H9 (cell line): ENCODE results near the gene SLIT1. TPM values are rescaled to one million over a fixed set of nuclear protein-coding genes. Genes with fewer than 3 reads are reported as not detected.

Experiments
- DNase-seq: peaks from one replicate; pipeline ENCODE4 v3.0.0-alpha.2; 2017
- H2AFZ ChIP-seq: one replicate; pipeline ENCODE4 v1.6.1; 2013; ENCODE audit warnings: mild to moderate bottlenecking, low read length, control low read depth, moderate library complexity
- H2AK5ac ChIP-seq: 2 replicates; pipeline ENCODE4 v1.6.1; 2013; ENCODE audit warnings: low read length, control low read depth, mixed read lengths; ENCODE audit not compliant: insufficient read length
- H2BK120ac ChIP-seq: one replicate; pipeline ENCODE4 v1.6.1; 2013; ENCODE audit warnings: low read depth, mild to moderate bottlenecking, low read length, control low read depth, inconsistent platforms; ENCODE audit not compliant: poor library complexity, severe bottlenecking
- H2BK12ac ChIP-seq: 2 replicates; pipeline ENCODE4 v1.6.1; 2013; ENCODE audit warnings: low read length, control low read depth, mixed read lengths, low read depth; ENCODE audit not compliant: insufficient read length
- H2BK15ac ChIP-seq: 2 replicates; pipeline ENCODE4 v1.6.1; 2013; ENCODE audit warnings: low read depth, low read length, control low read depth
- H2BK20ac ChIP-seq: one replicate; pipeline ENCODE4 v1.6.1; 2013; ENCODE audit warnings: low read depth, mild to moderate bottlenecking, low read length, control low read depth, inconsistent platforms; ENCODE audit not compliant: poor library complexity, severe bottlenecking
- H2BK5ac ChIP-seq: 2 replicates; pipeline ENCODE4 v1.6.1; 2013; ENCODE audit warnings: low read length, control low read depth, mixed read lengths; ENCODE audit not compliant: insufficient read length
- H3K14ac ChIP-seq: 2 replicates; pipeline ENCODE4 v1.6.1; 2013; ENCODE audit warnings: low read length, control low read depth; ENCODE audit not compliant: insufficient read depth
- H3K18ac ChIP-seq: 2 replicates; pipeline ENCODE4 v1.6.1; 2013; ENCODE audit warnings: low read depth, mild to moderate bottlenecking, mixed read lengths, low read length, control low read depth; ENCODE audit not compliant: insufficient read length
- H3K23ac ChIP-seq: 2 replicates; pipeline ENCODE4 v1.6.1; 2013; ENCODE audit warnings: low read length, control low read depth, mixed read lengths, low read depth; ENCODE audit not compliant: insufficient read length
- H3K23me2 ChIP-seq: 2 replicates; pipeline ENCODE4 v1.6.1; 2013; ENCODE audit warnings: low read depth, mild to moderate bottlenecking, mixed read lengths, low read length, control low read depth; ENCODE audit not compliant: insufficient read length, poor library complexity, severe bottlenecking
- H3K27ac ChIP-seq: 2 replicates; pipeline ENCODE4 v1.5.1; 2013; ENCODE audit warnings: low read length, control low read depth, mixed read lengths, low read depth; ENCODE audit not compliant: insufficient read length
- H3K27me3 ChIP-seq: 2 replicates; pipeline ENCODE4 v1.6.1; 2013; ENCODE audit warnings: low read length, control low read depth, inconsistent platforms; ENCODE audit not compliant: insufficient read depth
- H3K4ac ChIP-seq: 2 replicates; pipeline ENCODE4 v1.6.1; 2013; ENCODE audit warnings: low read depth, mild to moderate bottlenecking, control low read depth, inconsistent platforms, low read length, moderate library complexity
- H3K4me1 ChIP-seq: 2 replicates; pipeline ENCODE4 v1.6.1; 2013; ENCODE audit warnings: low read length, control low read depth, inconsistent platforms; ENCODE audit not compliant: insufficient read depth
- H3K4me2 ChIP-seq: 2 replicates; pipeline ENCODE4 v1.6.1; 2013; ENCODE audit warnings: low read length, control low read depth, mixed read lengths; ENCODE audit not compliant: insufficient read length, insufficient read depth
- H3K56ac ChIP-seq: 2 replicates; pipeline ENCODE4 v1.6.1; 2013; ENCODE audit warnings: low read depth, mild to moderate bottlenecking, mixed read lengths, low read length, control low read depth; ENCODE audit not compliant: insufficient read length
- H3K79me1 ChIP-seq: 2 replicates; pipeline ENCODE4 v1.6.1; 2013; ENCODE audit warnings: low read depth, mild to moderate bottlenecking, moderate library complexity, low read length, control low read depth, inconsistent platforms; ENCODE audit not compliant: insufficient read depth, poor library complexity, severe bottlenecking
- H3K79me2 ChIP-seq: 2 replicates; pipeline ENCODE4 v1.6.1; 2013; ENCODE audit warnings: low read length, control low read depth, inconsistent platforms; ENCODE audit not compliant: insufficient read depth
- H3K9ac ChIP-seq: 2 replicates; pipeline ENCODE4 v1.6.1; 2013; ENCODE audit warnings: low read length, control low read depth, mixed read lengths; ENCODE audit not compliant: insufficient read length; ENCODE audit errors: extremely low read depth
- H3K9me3 ChIP-seq: one replicate; pipeline ENCODE4 v1.6.1; 2013; ENCODE audit warnings: low read depth, low read length, inconsistent platforms; ENCODE audit not compliant: control insufficient read depth
- H3T11ph ChIP-seq: one replicate; pipeline ENCODE4 v1.6.1; 2013; ENCODE audit warnings: mild to moderate bottlenecking, low read length, control low read depth, inconsistent platforms
- H4K20me1 ChIP-seq: one replicate; pipeline ENCODE4 v1.6.1; 2013; ENCODE audit not compliant: control insufficient read depth, insufficient read length, insufficient read depth
- H4K5ac ChIP-seq: 2 replicates; pipeline ENCODE4 v1.6.1; 2013; ENCODE audit warnings: low read depth, mild to moderate bottlenecking, mixed read lengths, low read length, control low read depth; ENCODE audit not compliant: insufficient read length
- H4K8ac ChIP-seq: replicated peaks from 2 replicates; pipeline ENCODE4 v1.6.1; 2013; ENCODE audit warnings: low read length, control low read depth, mixed read lengths, low read depth; ENCODE audit not compliant: insufficient read length
- H4K91ac ChIP-seq: 2 replicates; pipeline ENCODE4 v1.6.1; 2013; ENCODE audit warnings: low read depth, mild to moderate bottlenecking, moderate library complexity, mixed read lengths, low read length, control low read depth; ENCODE audit not compliant: insufficient read length
- H3K27ac Mint-ChIP-seq, 3 experiments: 2 replicates in 2 of 3; 3 replicates in 1 of 3; pipeline ENCODE4 v1.8.0; 2020 to 2021; ENCODE audit warnings: mixed read lengths in 3 of 3, mild to moderate bottlenecking in 1 of 3, moderate library complexity in 1 of 3
- H3K27me3 Mint-ChIP-seq: 2 replicates; pipeline ENCODE4 v1.8.0; 2021; ENCODE audit warnings: low read depth, mild to moderate bottlenecking, moderate library complexity, mixed read lengths
- H3K36me3 Mint-ChIP-seq, 3 experiments: 2 replicates in 2 of 3; 3 replicates in 1 of 3; pipeline ENCODE4 v1.8.0; 2020 to 2021; ENCODE audit warnings: low read depth in 3 of 3, mixed read lengths in 3 of 3; ENCODE audit not compliant: insufficient read depth in 1 of 3
- H3K4me1 Mint-ChIP-seq, 2 experiments: 2 replicates each; pipeline ENCODE4 v1.8.0; 2020; ENCODE audit warnings: mixed read lengths in 2 of 2
- H3K4me3 Mint-ChIP-seq, 2 experiments: 2 replicates in 1 of 2; 3 replicates in 1 of 2; pipeline ENCODE4 v1.8.0; 2020 to 2021; ENCODE audit warnings: mild to moderate bottlenecking in 2 of 2, mixed read lengths in 2 of 2, moderate library complexity in 1 of 2
- H3K9me3 Mint-ChIP-seq, 2 experiments: 2 replicates in 1 of 2; 3 replicates in 1 of 2; pipeline ENCODE4 v1.8.0; 2020; ENCODE audit warnings: mild to moderate bottlenecking in 2 of 2, mixed read lengths in 2 of 2, moderate library complexity in 1 of 2
- WGBS: extraction: QIAGEN DNeasy Blood & Tissue Kit; methylation state at CpG from one replicate; pipeline ENCODE4 v1.1.7; 2013; ENCODE audit warnings: missing lambda C conversion rate, low lambda C conversion rate, mixed read lengths; ENCODE audit not compliant: insufficient read length; ENCODE audit errors: extremely low coverage; 5-methylcytosine and 5-hydroxymethylcytosine counted together
- total RNA-seq: library from RNA; stranded (reverse); gene quantifications from 2 replicates; pipeline ENCODE4 v1.2.1, GENCODE V29; 2021
- TF ChIP-seq, protein P1 (sequence below): fragments of 200-600 bp; sonication (generic); conservative IDR thresholded peaks from 3 replicates; pipeline ENCODE4 v1.8.0; 2021; ENCODE audit warnings: antibody characterized with exemption, mild to moderate bottlenecking

SLIT1 gene
- total RNA-seq, 1 experiment from 2014 or later = 0.57 TPM

GRCh38 chr10:97211229-97211628 lies 25.5 kb upstream of the SLIT1 start:
- Histone ChIP-seq H4K20me1 (no peaks in the 10 kb centered on the region), H2AFZ (no peak overlapping the region), H3K23me2 (no peaks in the 10 kb centered on the region), H3K9me3 (no peaks in the 10 kb centered on the region), H3K27me3 (no peaks in the 10 kb centered on the region; the same call in 1 of the 2 replicates), H2BK20ac (no peak overlapping the region), H3K56ac (no peak overlapping the region), H2BK15ac (no peak overlapping the region), H4K5ac (no peak overlapping the region), H3K9ac (no peak overlapping the region), H2AK5ac (no peak overlapping the region), H4K8ac (no peak overlapping the region), H2BK12ac (no peak overlapping the region), H2BK5ac (no peak overlapping the region), H3K79me1 (no peaks in the 10 kb centered on the region), H3K79me2 (no peaks in the 10 kb centered on the region), H3K23ac (no peak overlapping the region), H3K4me2 (no peak overlapping the region), H3K14ac (no peak overlapping the region), H3K4ac (no peak overlapping the region), H3T11ph (no peak overlapping the region), H4K91ac (no peak overlapping the region), H2BK120ac (no peak overlapping the region), H3K27ac (no peak overlapping the region), H3K4me1 (no peaks in the 10 kb centered on the region), H3K18ac (no peak overlapping the region)
- no peak overlapping the region for H3K4me3 Mint-ChIP-seq
- no peak overlapping the region for H3K27ac Mint-ChIP-seq
- no CpG with 5 or more reads among the region's 9 CpGs for WGBS
- DNase-seq = no peak
- peaks cover 2% of the 10 kb centered on the region for H3K27me3 Mint-ChIP-seq
- H3K9me3 Mint-ChIP-seq = no peaks in the 10 kb centered on the region
- H3K4me1 Mint-ChIP-seq = peaks cover 10% of the 10 kb centered on the region in 2 experiments
- H3K36me3 Mint-ChIP-seq = no peaks in the 10 kb centered on the region
- TF ChIP-seq, protein P1, sequence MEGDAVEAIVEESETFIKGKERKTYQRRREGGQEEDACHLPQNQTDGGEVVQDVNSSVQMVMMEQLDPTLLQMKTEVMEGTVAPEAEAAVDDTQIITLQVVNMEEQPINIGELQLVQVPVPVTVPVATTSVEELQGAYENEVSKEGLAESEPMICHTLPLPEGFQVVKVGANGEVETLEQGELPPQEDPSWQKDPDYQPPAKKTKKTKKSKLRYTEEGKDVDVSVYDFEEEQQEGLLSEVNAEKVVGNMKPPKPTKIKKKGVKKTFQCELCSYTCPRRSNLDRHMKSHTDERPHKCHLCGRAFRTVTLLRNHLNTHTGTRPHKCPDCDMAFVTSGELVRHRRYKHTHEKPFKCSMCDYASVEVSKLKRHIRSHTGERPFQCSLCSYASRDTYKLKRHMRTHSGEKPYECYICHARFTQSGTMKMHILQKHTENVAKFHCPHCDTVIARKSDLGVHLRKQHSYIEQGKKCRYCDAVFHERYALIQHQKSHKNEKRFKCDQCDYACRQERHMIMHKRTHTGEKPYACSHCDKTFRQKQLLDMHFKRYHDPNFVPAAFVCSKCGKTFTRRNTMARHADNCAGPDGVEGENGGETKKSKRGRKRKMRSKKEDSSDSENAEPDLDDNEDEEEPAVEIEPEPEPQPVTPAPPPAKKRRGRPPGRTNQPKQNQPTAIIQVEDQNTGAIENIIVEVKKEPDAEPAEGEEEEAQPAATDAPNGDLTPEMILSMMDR = no peak
